ENCODE measurements around the gene HOXC12. TPM values are rescaled to one million over a fixed set of nuclear protein-coding genes. Genes with fewer than 3 reads are reported as not detected.

HOXC12 gene
- polyA plus RNA-seq, 1 experiment: 0.06 TPM

GRCh38 chr12:53961025-53961761 is 6.5 kb downstream of the HOXC12 start:
- no peak overlapping the region for H3K4me3 ChIP-seq (ENCODE audit: low read depth, low read length)
- ChIA-PET POLR2A (interaction anchor here (1.0 kb wide), 1 partner anchor 209 kb away, joined by 4 read pairs; no protein-coding TSS in a partner anchor), CTCF (interaction anchor here (0.8 to 1.3 kb wide), 4 partner anchors 12 to 218 kb away, joined by 3 to 4 read pairs (median 3); partner anchors contain the start of genes HOTAIR and HOXC11)
- peaks cover 12% of the 10 kb centered on the region for H3K27me3 ChIP-seq (ENCODE audit: control insufficient read depth, insufficient read depth, low read length)
- no peak for DNase-seq (ENCODE audit: low read depth)
- H3K36me3 ChIP-seq (ENCODE audit: control insufficient read depth, insufficient read depth, low read length): no peaks in the 10 kb centered on the region
- peak; percentile 17; the same call in 1 of the 2 replicates for TF ChIP-seq CTCF (IDR thresholded peaks at IDR 0.05; ENCODE audit: insufficient read depth, low read depth, low read length)

GRCh38 chr12:53963005-53963404 is 8.3 kb downstream of the HOXC12 start:
- ChIA-PET POLR2A (interaction anchor here (0.6 kb wide), 1 partner anchor 180 kb away, joined by 4 read pairs; no protein-coding TSS in a partner anchor), CTCF (interaction anchor here (1.4 to 2.0 kb wide), 5 partner anchors 22 to 245 kb away, joined by 3 to 5 read pairs (median 4); partner anchors contain the start of gene HOXC10)
- no peak for DNase-seq (ENCODE audit: low read depth)
- Histone ChIP-seq H3K36me3 (ENCODE audit: control insufficient read depth, insufficient read depth, low read length) (no peaks in the 10 kb centered on the region), H3K4me3 (ENCODE audit: low read depth, low read length) (peak overlapping the region; percentile 18; the same call in 1 of the 2 replicates), H3K27me3 (ENCODE audit: control insufficient read depth, insufficient read depth, low read length) (peaks cover 5% of the 10 kb centered on the region)
- TF ChIP-seq CTCF (IDR thresholded peaks at IDR 0.05; ENCODE audit: insufficient read depth, low read depth, low read length): no peak

GRCh38 chr12:53963434-53964314 is 9.0 kb downstream of the HOXC12 start:
- ChIA-PET CTCF (interaction anchor here (1.1 to 2.0 kb wide), 6 partner anchors 21 to 244 kb away, joined by 3 to 6 read pairs (median 4); partner anchors contain the start of gene HOXC10), POLR2A (no interaction called here)
- H3K4me3 ChIP-seq (ENCODE audit: low read depth, low read length): peak overlapping the region; percentile 18
- no peaks in the 10 kb centered on the region for H3K36me3 ChIP-seq (ENCODE audit: control insufficient read depth, insufficient read depth, low read length)
- no peak for TF ChIP-seq CTCF (IDR thresholded peaks at IDR 0.05; ENCODE audit: insufficient read depth, low read depth, low read length)
- DNase-seq (ENCODE audit: low read depth): no peak
- peaks cover 2% of the 10 kb centered on the region for H3K27me3 ChIP-seq (ENCODE audit: control insufficient read depth, insufficient read depth, low read length)

GRCh38 chr12:53964315-53964713 is 9.6 kb downstream of the HOXC12 start:
- CTCF ChIA-PET: interaction anchor here (0.9 to 2.0 kb wide), 4 partner anchors 21 to 228 kb away, joined by 3 to 6 read pairs (median 4); partner anchors contain the start of gene HOXC10
- no peak for TF ChIP-seq CTCF (IDR thresholded peaks at IDR 0.05; ENCODE audit: insufficient read depth, low read depth, low read length)
- DNase-seq (ENCODE audit: low read depth): no peak
- peak overlapping the region; percentile 18 for H3K4me3 ChIP-seq (ENCODE audit: low read depth, low read length)
- H3K27me3 ChIP-seq (ENCODE audit: control insufficient read depth, insufficient read depth, low read length): no peaks in the 10 kb centered on the region; the same call in 1 of the 2 replicates
- H3K36me3 ChIP-seq (ENCODE audit: control insufficient read depth, insufficient read depth, low read length): no peaks in the 10 kb centered on the region
- POLR2A ChIA-PET: interaction anchor here (0.6 kb wide), 1 partner anchor 18 kb away, joined by 4 read pairs; no protein-coding TSS in a partner anchor

Measured in BJ (cell line).